ENCODE results near the gene SLC25A27. TPM values are rescaled to one million over a fixed set of nuclear protein-coding genes. Genes with fewer than 3 reads are reported as not detected.

SLC25A27 gene
- total and polyA plus RNA-seq, 9 of the 15 experiments (the other 6 are each of a cell fraction or from before 2014, with no cell fraction given): not detected

GRCh38 chr6:46637145-46637544, 15.6 kb upstream of the SLC25A27 start (continued):
- TF ChIP-seq SIRT6 (IDR thresholded peaks at IDR 0.05; ENCODE audit: low read depth, low read length) (no peak), ZEB2 (IDR thresholded peaks at IDR 0.05) (no peak), FOXP1 (CRISPR knock-in tag; IDR thresholded peaks at IDR 0.05) (no peak), MNT (conservative IDR thresholded peaks at IDR 0.05) (no peak), ZNF165 (CRISPR knock-in tag; IDR thresholded peaks at IDR 0.05; ENCODE audit: borderline replicate concordance) (no peak)
- TF ChIP-seq, protein P1, sequence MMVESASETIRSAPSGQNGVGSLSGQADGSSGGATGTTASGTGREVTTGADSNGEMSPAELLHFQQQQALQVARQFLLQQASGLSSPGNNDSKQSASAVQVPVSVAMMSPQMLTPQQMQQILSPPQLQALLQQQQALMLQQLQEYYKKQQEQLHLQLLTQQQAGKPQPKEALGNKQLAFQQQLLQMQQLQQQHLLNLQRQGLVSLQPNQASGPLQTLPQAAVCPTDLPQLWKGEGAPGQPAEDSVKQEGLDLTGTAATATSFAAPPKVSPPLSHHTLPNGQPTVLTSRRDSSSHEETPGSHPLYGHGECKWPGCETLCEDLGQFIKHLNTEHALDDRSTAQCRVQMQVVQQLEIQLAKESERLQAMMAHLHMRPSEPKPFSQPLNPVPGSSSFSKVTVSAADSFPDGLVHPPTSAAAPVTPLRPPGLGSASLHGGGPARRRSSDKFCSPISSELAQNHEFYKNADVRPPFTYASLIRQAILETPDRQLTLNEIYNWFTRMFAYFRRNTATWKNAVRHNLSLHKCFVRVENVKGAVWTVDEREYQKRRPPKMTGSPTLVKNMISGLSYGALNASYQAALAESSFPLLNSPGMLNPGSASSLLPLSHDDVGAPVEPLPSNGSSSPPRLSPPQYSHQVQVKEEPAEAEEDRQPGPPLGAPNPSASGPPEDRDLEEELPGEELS (CRISPR knock-in tag; IDR thresholded peaks at IDR 0.05; ENCODE audit: borderline replicate concordance): no peak

DNA sequence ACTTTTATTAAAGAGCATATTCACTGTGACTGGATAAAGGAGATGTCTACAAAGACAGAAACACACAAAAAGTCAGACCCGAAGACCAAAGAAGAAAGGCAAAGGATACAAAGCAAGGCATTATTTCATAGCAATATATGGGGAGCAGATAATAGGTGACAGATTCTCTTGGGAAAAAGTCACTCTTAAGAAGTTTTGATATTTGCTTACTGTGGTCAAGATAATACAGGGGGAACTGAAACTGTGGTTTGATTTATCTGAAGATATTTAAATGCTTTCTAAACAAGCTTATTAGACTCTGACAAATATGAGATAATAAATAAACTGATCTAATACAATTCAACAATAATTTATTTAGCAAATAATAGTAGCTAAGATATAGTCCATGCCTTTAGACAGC, 14.8 kb upstream of the SLC25A27 start:
- Histone ChIP-seq H3K27me3 (ENCODE audit: control insufficient read depth in 2 of 2, insufficient read depth in 2 of 2, low read length in 2 of 2) (no peaks in the 10 kb centered on the region; a peak in 1 of 5 replicates), H3K79me2 (ENCODE audit: control insufficient read depth, insufficient read depth, low read length) (no peaks in the 10 kb centered on the region), H3K4me2 (ENCODE audit: insufficient read depth, low read length) (no peak overlapping the region), H3K9me3 (replicated peaks; ENCODE audit: control insufficient read depth, insufficient read depth, low read depth, low read length) (no peaks in the 10 kb centered on the region), H3K27ac (ENCODE audit: extremely low read depth, low read depth, low read length) (no peak overlapping the region), H3K9ac (ENCODE audit: insufficient read depth in 1 of 2, low read depth in 2 of 2, low read length in 2 of 2) (no peak overlapping the region), H3K4me1 (replicated peaks in 1 of 2; ENCODE audit: control insufficient read depth in 2 of 2, insufficient read depth in 2 of 2, low read length in 2 of 2) (no peaks in the 10 kb centered on the region), H4K20me1 (replicated peaks; ENCODE audit: control insufficient read depth, insufficient read depth, low read length) (no peaks in the 10 kb centered on the region), H3K36me3 (ENCODE audit: control insufficient read depth, insufficient read depth, low read length) (no peaks in the 10 kb centered on the region; the same call in 2 of the 3 replicates), H3K9me1 (ENCODE audit: control insufficient read depth, insufficient read depth, low read length) (no peaks in the 10 kb centered on the region), H2AFZ (ENCODE audit: low read depth, low read length) (no peak overlapping the region), H3K4me3 (no peak overlapping the region)
- 0% methylated on average over 1 of the region's 1 CpG for WGBS (ENCODE audit: insufficient coverage, low coverage, missing lambda C conversion rate)
- POLR2A ChIA-PET: no interaction called here
- FAIRE-seq (no peak), DNase-seq (ENCODE audit: extremely low read depth in 1 of 4, low spot score in 3 of 4) (no peak), ATAC-seq (no peak)
- in situ Hi-C loops (cut with MboI) (loop anchor here (10.0 kb wide), 1 partner anchor 213 kb away; no protein-coding TSS in a partner anchor), intact Hi-C loops (cut with micrococcal nuclease) (no loop called here)
- no TSS peak for BruUV-seq (replicated peaks)
- CTCF ChIA-PET (ENCODE audit: low intra/inter-chr PET ratio): interaction anchor here (0.6 kb wide), 1 partner anchor 332 kb away, joined by 4 read pairs; no protein-coding TSS in a partner anchor
- TF ChIP-seq PML (IDR thresholded peaks at IDR 0.05; ENCODE audit: low read length) (no peak), CHCHD3 (CRISPR knock-in tag; IDR thresholded peaks at IDR 0.05) (no peak), ZNF239 (CRISPR knock-in tag; IDR thresholded peaks at IDR 0.05) (no peak), CSDE1 (IDR thresholded peaks at IDR 0.05) (no peak), XRCC4 (IDR thresholded peaks at IDR 0.05; ENCODE audit: extremely low read depth, insufficient read depth, insufficient read length) (no peak), ZBTB8A (IDR thresholded peaks at IDR 0.05; ENCODE audit: partially characterized antibody) (no peak), TCF3 (CRISPR knock-in tag; IDR thresholded peaks at IDR 0.05) (no peak)
- TF ChIP-seq, protein P2, sequence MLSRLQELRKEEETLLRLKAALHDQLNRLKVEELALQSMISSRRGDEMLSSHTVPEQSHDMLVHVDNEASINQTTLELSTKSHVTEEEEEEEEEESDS (CRISPR knock-in tag; IDR thresholded peaks at IDR 0.05): no peak
- TF ChIP-seq, protein P3, sequence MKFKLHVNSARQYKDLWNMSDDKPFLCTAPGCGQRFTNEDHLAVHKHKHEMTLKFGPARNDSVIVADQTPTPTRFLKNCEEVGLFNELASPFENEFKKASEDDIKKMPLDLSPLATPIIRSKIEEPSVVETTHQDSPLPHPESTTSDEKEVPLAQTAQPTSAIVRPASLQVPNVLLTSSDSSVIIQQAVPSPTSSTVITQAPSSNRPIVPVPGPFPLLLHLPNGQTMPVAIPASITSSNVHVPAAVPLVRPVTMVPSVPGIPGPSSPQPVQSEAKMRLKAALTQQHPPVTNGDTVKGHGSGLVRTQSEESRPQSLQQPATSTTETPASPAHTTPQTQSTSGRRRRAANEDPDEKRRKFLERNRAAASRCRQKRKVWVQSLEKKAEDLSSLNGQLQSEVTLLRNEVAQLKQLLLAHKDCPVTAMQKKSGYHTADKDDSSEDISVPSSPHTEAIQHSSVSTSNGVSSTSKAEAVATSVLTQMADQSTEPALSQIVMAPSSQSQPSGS (CRISPR knock-in tag; IDR thresholded peaks at IDR 0.05): no peak
